Non-pigmented ciliary epithelial cell (primary cell): ENCODE data around the gene KDM2B.

Experiments
- DNase-seq: peaks from one replicate; pipeline ENCODE4 v3.0.0-alpha.2; 2010; ENCODE audit warnings: low read depth

KDM2B gene

GRCh38 chr12:121461048-121461447 lies 119.8 kb downstream of the KDM2B start:
- DNase-seq = no peak

- DNase-seq = no peak
Measured at GRCh38 chr12:121456551-121456950, 124.3 kb downstream of the KDM2B start.

- no peak for DNase-seq
Measured at GRCh38 chr12:121455766-121456420, 124.9 kb downstream of the KDM2B start.

- no peak for DNase-seq
Measured at GRCh38 chr12:121454921-121455320, 125.9 kb downstream of the KDM2B start.

- DNase-seq = no peak
Measured at GRCh38 chr12:121453629-121454028, 127.2 kb downstream of the KDM2B start.

GRCh38 chr12:121452985-121453360 lies 127.8 kb downstream of the KDM2B start:
- DNase-seq = no peak

- no peak for DNase-seq
Measured at GRCh38 chr12:121452340-121452984, 128.4 kb downstream of the KDM2B start.

- DNase-seq = no peak
Measured at GRCh38 chr12:121451961-121452339, 128.9 kb downstream of the KDM2B start.

GRCh38 chr12:121448771-121449315 lies 132.0 kb downstream of the KDM2B start:
- no peak for DNase-seq

- no peak for DNase-seq
Measured at GRCh38 chr12:121446750-121447149, 134.1 kb downstream of the KDM2B start.

GRCh38 chr12:121444842-121445202 lies 136.0 kb downstream of the KDM2B start:
- no peak for DNase-seq

- DNase-seq = no peak
Measured at GRCh38 chr12:121443911-121444841, 136.6 kb downstream of the KDM2B start.

GRCh38 chr12:121443193-121443870 lies 137.5 kb downstream of the KDM2B start:
- DNase-seq = peak; percentile 24

GRCh38 chr12:121442028-121442948 lies 138.5 kb downstream of the KDM2B start:
- DNase-seq = no peak

GRCh38 chr12:121441555-121441954 lies 139.3 kb downstream of the KDM2B start:
- no peak for DNase-seq

GRCh38 chr12:121440768-121441167 lies 140.1 kb downstream of the KDM2B start:
- no peak for DNase-seq

- DNase-seq = no peak
Measured at GRCh38 chr12:121439715-121440114, 141.1 kb downstream of the KDM2B start.

GRCh38 chr12:121438905-121439304 lies 141.9 kb downstream of the KDM2B start:
- no peak for DNase-seq

- no peak for DNase-seq
Measured at GRCh38 chr12:121436706-121437105, 144.1 kb downstream of the KDM2B start.

GRCh38 chr12:121432740-121433480 lies 147.9 kb downstream of the KDM2B start:
- DNase-seq = no peak
